ENCODE measurements around the gene PFDN6. TPM values are rescaled to one million over a fixed set of nuclear protein-coding genes. Genes with fewer than 3 reads are reported as not detected.
"Not testable (repeated sequence)": the region's sequence is repeated elsewhere in the genome, so short reads cannot be mapped to it uniquely, and the experiment has no call there.

Gene PFDN6
- total and polyA plus RNA-seq, 4 donors: 19.8 to 114 (median 47.5) TPM

GRCh38 chr6:33278392-33278741 lies 11.0 kb upstream of the PFDN6 start:
- no peaks in the 10 kb centered on the region for H3K36me3 ChIP-seq (ENCODE audit: control insufficient read depth in 1 of 2, insufficient read depth in 2 of 2, low read length in 1 of 2)
- no peaks in the 10 kb centered on the region for H3K27me3 ChIP-seq (ENCODE audit: control insufficient read depth in 1 of 2, insufficient read depth in 2 of 2, low read length in 1 of 2)
- no peak overlapping the region for H3K27ac ChIP-seq (ENCODE audit: low read depth in 1 of 2, low read length in 2 of 2)
- no peaks in the 10 kb centered on the region for H3K4me1 ChIP-seq (ENCODE audit: control insufficient read depth in 1 of 2, insufficient read depth in 2 of 2, low read length in 2 of 2)
- ATAC-seq (ENCODE audit: low FRiP score) (no peak), DNase-seq (no peak)
- no peak overlapping the region for H3K4me3 ChIP-seq (ENCODE audit: low read length in 2 of 2)
- intact Hi-C loops (cut with DNase I): loop anchor here in 1 of 2 donors (5.0 kb wide), 2 partner anchors 34 to 134 kb away; partner anchors contain the start of genes PHF1 and TAPBP
- 77 to 78% methylated on average over 9 of the region's 9 CpGs for WGBS, 2 donors
- H3K9me3 ChIP-seq (ENCODE audit: control insufficient read depth, low read length): no peaks in the 10 kb centered on the region

GRCh38 chr6:33278810-33279209 lies 10.6 kb upstream of the PFDN6 start:
- Histone ChIP-seq H3K9me3 (ENCODE audit: control insufficient read depth, low read length) (no peaks in the 10 kb centered on the region), H3K27ac (ENCODE audit: low read depth in 1 of 2, low read length in 2 of 2) (no peak overlapping the region), H3K4me1 (ENCODE audit: control insufficient read depth in 1 of 2, insufficient read depth in 2 of 2, low read length in 2 of 2) (no peaks in the 10 kb centered on the region), H3K36me3 (ENCODE audit: control insufficient read depth in 1 of 2, insufficient read depth in 2 of 2, low read length in 1 of 2) (no peaks in the 10 kb centered on the region), H3K27me3 (ENCODE audit: control insufficient read depth in 1 of 2, insufficient read depth in 2 of 2, low read length in 1 of 2) (no peaks in the 10 kb centered on the region), H3K4me3 (ENCODE audit: low read length in 2 of 2) (no peak overlapping the region)
- intact Hi-C loops (cut with DNase I): loop anchor here in 1 of 2 donors (5.0 kb wide), 2 partner anchors 33 to 133 kb away; partner anchors contain the start of genes PHF1 and TAPBP
- ATAC-seq (ENCODE audit: low FRiP score) (no peak), DNase-seq (no peak)
- WGBS, 2 donors: 85 to 86% methylated on average over 3 of the region's 3 CpGs

- no peaks in the 10 kb centered on the region for H3K9me3 ChIP-seq (ENCODE audit: control insufficient read depth, low read length)
- no peaks in the 10 kb centered on the region for H3K4me1 ChIP-seq (ENCODE audit: control insufficient read depth in 1 of 2, insufficient read depth in 2 of 2, low read length in 2 of 2)
- no peaks in the 10 kb centered on the region for H3K36me3 ChIP-seq (ENCODE audit: control insufficient read depth in 1 of 2, insufficient read depth in 2 of 2, low read length in 1 of 2)
- no peak for ATAC-seq (ENCODE audit: low FRiP score)
- WGBS, 2 donors: 68 to 73% methylated on average over 13 of the region's 13 CpGs
- no peak overlapping the region for H3K4me3 ChIP-seq (ENCODE audit: low read length in 2 of 2)
- H3K27me3 ChIP-seq (ENCODE audit: control insufficient read depth in 1 of 2, insufficient read depth in 2 of 2, low read length in 1 of 2): no peaks in the 10 kb centered on the region
- intact Hi-C loops (cut with DNase I): loop anchor here in 1 of 2 donors (5.0 kb wide), 2 partner anchors 33 to 133 kb away; partner anchors contain the start of genes PHF1 and TAPBP
- DNase-seq: no peak
- no peak overlapping the region for H3K27ac ChIP-seq (ENCODE audit: low read depth in 1 of 2, low read length in 2 of 2)
Observed at GRCh38 chr6:33279257-33279695, 10.1 kb upstream of the PFDN6 start.

GRCh38 chr6:33279971-33280511 lies 9.4 kb upstream of the PFDN6 start:
- no peak overlapping the region for H3K4me3 ChIP-seq (ENCODE audit: low read length in 2 of 2)
- H3K36me3 ChIP-seq (ENCODE audit: control insufficient read depth in 1 of 2, insufficient read depth in 2 of 2, low read length in 1 of 2): no peaks in the 10 kb centered on the region
- ATAC-seq (ENCODE audit: low FRiP score): no peak
- intact Hi-C loops (cut with DNase I): loop anchor here in 1 of 2 donors (5.0 kb wide), 2 partner anchors 32 to 132 kb away; partner anchors contain the start of genes PHF1 and TAPBP
- no peaks in the 10 kb centered on the region for H3K27me3 ChIP-seq (ENCODE audit: control insufficient read depth in 1 of 2, insufficient read depth in 2 of 2, low read length in 1 of 2)
- no peaks in the 10 kb centered on the region for H3K9me3 ChIP-seq (ENCODE audit: control insufficient read depth, low read length)
- no peaks in the 10 kb centered on the region for H3K4me1 ChIP-seq (ENCODE audit: control insufficient read depth in 1 of 2, insufficient read depth in 2 of 2, low read length in 2 of 2)
- H3K27ac ChIP-seq (ENCODE audit: low read depth in 1 of 2, low read length in 2 of 2): no peak overlapping the region
- WGBS, 2 donors: 56 to 62% methylated on average over 5 of the region's 5 CpGs
- DNase-seq: no peak

- ATAC-seq (ENCODE audit: low FRiP score) (no peak), DNase-seq (no peak)
- intact Hi-C loops (cut with DNase I): no loop called here
- Histone ChIP-seq H3K9me3 (ENCODE audit: control insufficient read depth, low read length) (no peaks in the 10 kb centered on the region), H3K4me1 (ENCODE audit: control insufficient read depth in 1 of 2, insufficient read depth in 2 of 2, low read length in 2 of 2) (no peaks in the 10 kb centered on the region), H3K27me3 (ENCODE audit: control insufficient read depth in 1 of 2, insufficient read depth in 2 of 2, low read length in 1 of 2) (no peaks in the 10 kb centered on the region), H3K27ac (ENCODE audit: low read depth in 1 of 2, low read length in 2 of 2) (no peak overlapping the region), H3K4me3 (ENCODE audit: low read length in 2 of 2) (no peak overlapping the region), H3K36me3 (ENCODE audit: control insufficient read depth in 1 of 2, insufficient read depth in 2 of 2, low read length in 1 of 2) (no peaks in the 10 kb centered on the region)
- 74 to 77% methylated on average over 6 of the region's 6 CpGs for WGBS, 2 donors
Observed at GRCh38 chr6:33280539-33280938, 8.9 kb upstream of the PFDN6 start.

GRCh38 chr6:33285214-33285613 lies 4.2 kb upstream of the PFDN6 start:
- intact Hi-C loops (cut with DNase I); H3K4me1 ChIP-seq (ENCODE audit: control insufficient read depth in 1 of 2, insufficient read depth in 2 of 2, low read length in 2 of 2); H3K9me3 ChIP-seq (ENCODE audit: control insufficient read depth, low read length); H3K27ac ChIP-seq (ENCODE audit: low read depth in 1 of 2, low read length in 2 of 2); ATAC-seq (ENCODE audit: low FRiP score); H3K4me3 ChIP-seq (ENCODE audit: low read length in 2 of 2); H3K27me3 ChIP-seq (ENCODE audit: control insufficient read depth in 1 of 2, insufficient read depth in 2 of 2, low read length in 1 of 2); DNase-seq; H3K36me3 ChIP-seq (ENCODE audit: control insufficient read depth in 1 of 2, insufficient read depth in 2 of 2, low read length in 1 of 2): not testable (repeated sequence)
- 85 to 88% methylated on average over 4 of the region's 4 CpGs for WGBS, 2 donors

GRCh38 chr6:33286946-33287914 lies 2.2 kb upstream of the PFDN6 start:
- DNase-seq: peak in 1 of 2 donors; percentile 16
- 92 to 93% methylated on average over 22 of the region's 22 CpGs for WGBS, 2 donors
- no peak overlapping the region for H3K27ac ChIP-seq (ENCODE audit: low read depth in 1 of 2, low read length in 2 of 2)
- intact Hi-C loops (cut with DNase I): no loop called here
- no peaks in the 10 kb centered on the region for H3K4me1 ChIP-seq (ENCODE audit: control insufficient read depth in 1 of 2, insufficient read depth in 2 of 2, low read length in 2 of 2)
- no peaks in the 10 kb centered on the region for H3K27me3 ChIP-seq (ENCODE audit: control insufficient read depth in 1 of 2, insufficient read depth in 2 of 2, low read length in 1 of 2)
- no peak overlapping the region for H3K4me3 ChIP-seq (ENCODE audit: low read length in 2 of 2)
- H3K36me3 ChIP-seq (ENCODE audit: control insufficient read depth in 1 of 2, insufficient read depth in 2 of 2, low read length in 1 of 2): no peaks in the 10 kb centered on the region
- no peaks in the 10 kb centered on the region for H3K9me3 ChIP-seq (ENCODE audit: control insufficient read depth, low read length)
- no peak for ATAC-seq (ENCODE audit: low FRiP score)

- DNase-seq: no peak
- intact Hi-C loops (cut with DNase I): no loop called here
- no peaks in the 10 kb centered on the region for H3K36me3 ChIP-seq (ENCODE audit: control insufficient read depth in 1 of 2, insufficient read depth in 2 of 2, low read length in 1 of 2)
- H3K27ac ChIP-seq (ENCODE audit: low read depth in 1 of 2, low read length in 2 of 2): no peak overlapping the region
- no peaks in the 10 kb centered on the region for H3K27me3 ChIP-seq (ENCODE audit: control insufficient read depth in 1 of 2, insufficient read depth in 2 of 2, low read length in 1 of 2)
- no peaks in the 10 kb centered on the region for H3K9me3 ChIP-seq (ENCODE audit: control insufficient read depth, low read length)
- no peaks in the 10 kb centered on the region for H3K4me1 ChIP-seq (ENCODE audit: control insufficient read depth in 1 of 2, insufficient read depth in 2 of 2, low read length in 2 of 2)
- no peak for ATAC-seq (ENCODE audit: low FRiP score)
- WGBS, 2 donors: 12 to 13% methylated on average over 21 of the region's 21 CpGs
- H3K4me3 ChIP-seq (ENCODE audit: low read length in 2 of 2): peak overlapping the region; percentile 39 to 74
Observed at GRCh38 chr6:33288141-33288920, 1.1 kb upstream of the PFDN6 start.
